OCI-LY1 (cell line): Measurements from ENCODE around the gene ARF6.

Experiments
- H2AFZ ChIP-seq: fragments of 200-600 bp; sonication (generic), shearing (Covaris generic); 2 replicates; pipeline ENCODE4 v1.6.0; 2014; ENCODE audit warnings: antibody characterized with exemption, mild to moderate bottlenecking, low read length
- H3F3A ChIP-seq: fragments of 200-600 bp; sonication (generic), shearing (Covaris generic); 2 replicates; pipeline ENCODE4 v1.6.0; 2014; ENCODE audit warnings: mild to moderate bottlenecking, antibody characterized with exemption, low read length, moderate library complexity; ENCODE audit not compliant: insufficient read depth
- H3K27ac ChIP-seq: fragments of 200-600 bp; sonication (generic); 2 replicates; pipeline ENCODE4 v1.5.1; 2014; ENCODE audit warnings: low read length, mixed run types, mild to moderate bottlenecking, low read depth; ENCODE audit not compliant: poor library complexity, severe bottlenecking
- H3K27me3 ChIP-seq: fragments of 200-600 bp; sonication (generic); 2 replicates; pipeline ENCODE4 v1.6.0; 2014; ENCODE audit warnings: antibody characterized with exemption, mild to moderate bottlenecking, low read length, moderate library complexity; ENCODE audit not compliant: insufficient read depth
- H3K36me3 ChIP-seq: fragments of 200-600 bp; sonication (generic); 2 replicates; pipeline ENCODE4 v1.6.1; 2014; ENCODE audit warnings: mild to moderate bottlenecking, antibody characterized with exemption, low read length, moderate library complexity, mixed read lengths; ENCODE audit not compliant: insufficient read depth
- H3K4me1 ChIP-seq: fragments of 200-600 bp; sonication (generic); 2 replicates; pipeline ENCODE4 v1.5.1; 2014; ENCODE audit warnings: mild to moderate bottlenecking, low read length, moderate library complexity; ENCODE audit not compliant: insufficient read depth, severe bottlenecking
- H3K4me2 ChIP-seq: fragments of 200-600 bp; sonication (generic), shearing (Covaris generic); 2 replicates; pipeline ENCODE4 v1.6.1; 2014; ENCODE audit warnings: low read length
- H3K4me3 ChIP-seq: fragments of 200-600 bp; sonication (generic); 2 replicates; pipeline ENCODE4 v1.5.1; 2014; ENCODE audit warnings: low read length, low read depth, mild to moderate bottlenecking, mixed read lengths; ENCODE audit not compliant: poor library complexity, severe bottlenecking
- H3K79me2 ChIP-seq: fragments of 200-600 bp; shearing (Covaris generic); 2 replicates; pipeline ENCODE4 v1.6.1; 2016; ENCODE audit warnings: mixed run types, low read length, mixed read lengths; ENCODE audit not compliant: insufficient read depth
- H3K9ac ChIP-seq: fragments of 200-600 bp; sonication (generic), shearing (Covaris generic); 2 replicates; pipeline ENCODE4 v1.6.1; 2014; ENCODE audit warnings: mild to moderate bottlenecking, low read length, mixed read lengths
- H3K9me2 ChIP-seq: fragments of 200-600 bp; sonication (generic), shearing (Covaris generic); 2 replicates; pipeline ENCODE4 v1.6.1; 2014; ENCODE audit warnings: low read depth, mild to moderate bottlenecking, low read length, mixed read lengths
- H3K9me3 ChIP-seq: fragments of 200-600 bp; shearing (Covaris generic); 2 replicates; pipeline ENCODE4 v1.6.1; 2014; ENCODE audit warnings: low read length, mixed read lengths
- H4K20me1 ChIP-seq: fragments of 200-600 bp; sonication (generic), shearing (Covaris generic); 2 replicates; pipeline ENCODE4 v1.6.0; 2016; ENCODE audit warnings: mild to moderate bottlenecking, low read length; ENCODE audit not compliant: insufficient read depth
- EZH2 ChIP-seq: fragments of 200-600 bp; sonication (generic), shearing (Covaris generic); IDR thresholded peaks from 2 replicates; pipeline ENCODE4 v1.8.0; 2017; ENCODE audit warnings: borderline replicate concordance, mixed run types, mild to moderate bottlenecking, antibody characterized with exemption, low read length, moderate library complexity, mixed read lengths
- TF ChIP-seq, protein P1 (sequence below): fragments of 200-600 bp; sonication (generic), shearing (Covaris generic); IDR thresholded peaks from 2 replicates; pipeline ENCODE4 v1.5.1; 2017; ENCODE audit warnings: mild to moderate bottlenecking, antibody characterized with exemption, low read length, moderate library complexity, mixed read lengths

ARF6 gene

DNA sequence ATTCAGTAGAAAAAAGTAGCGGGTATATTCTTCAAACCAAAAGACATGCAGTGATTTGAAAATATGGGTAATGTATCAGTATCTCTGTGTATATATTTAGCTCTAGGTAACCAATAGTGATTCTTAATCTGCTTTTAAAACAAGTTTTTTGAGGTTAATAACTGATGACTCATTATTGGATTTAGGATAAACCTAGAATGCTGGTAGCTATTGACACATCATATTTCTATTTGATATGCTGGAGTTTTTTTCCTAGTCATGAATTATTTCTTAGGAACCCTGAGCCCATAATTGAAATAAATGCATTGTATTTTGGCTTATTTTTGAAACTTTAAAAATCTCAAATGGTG, 15.5 kb downstream of the ARF6 start:
- Histone ChIP-seq H3K4me2 (no peak overlapping the region), H3K9me3 (no peaks in the 10 kb centered on the region), H3F3A (no peaks in the 10 kb centered on the region), H3K9me2 (no peaks in the 10 kb centered on the region), H3K27me3 (no peaks in the 10 kb centered on the region), H3K36me3 (no peaks in the 10 kb centered on the region), H3K4me1 (peaks cover 30% of the 10 kb centered on the region), H3K9ac (no peak overlapping the region), H3K79me2 (no peaks in the 10 kb centered on the region), H2AFZ (no peak overlapping the region), H4K20me1 (no peaks in the 10 kb centered on the region), H3K4me3 (no peak overlapping the region), H3K27ac (no peak overlapping the region)
- TF ChIP-seq, protein P1, sequence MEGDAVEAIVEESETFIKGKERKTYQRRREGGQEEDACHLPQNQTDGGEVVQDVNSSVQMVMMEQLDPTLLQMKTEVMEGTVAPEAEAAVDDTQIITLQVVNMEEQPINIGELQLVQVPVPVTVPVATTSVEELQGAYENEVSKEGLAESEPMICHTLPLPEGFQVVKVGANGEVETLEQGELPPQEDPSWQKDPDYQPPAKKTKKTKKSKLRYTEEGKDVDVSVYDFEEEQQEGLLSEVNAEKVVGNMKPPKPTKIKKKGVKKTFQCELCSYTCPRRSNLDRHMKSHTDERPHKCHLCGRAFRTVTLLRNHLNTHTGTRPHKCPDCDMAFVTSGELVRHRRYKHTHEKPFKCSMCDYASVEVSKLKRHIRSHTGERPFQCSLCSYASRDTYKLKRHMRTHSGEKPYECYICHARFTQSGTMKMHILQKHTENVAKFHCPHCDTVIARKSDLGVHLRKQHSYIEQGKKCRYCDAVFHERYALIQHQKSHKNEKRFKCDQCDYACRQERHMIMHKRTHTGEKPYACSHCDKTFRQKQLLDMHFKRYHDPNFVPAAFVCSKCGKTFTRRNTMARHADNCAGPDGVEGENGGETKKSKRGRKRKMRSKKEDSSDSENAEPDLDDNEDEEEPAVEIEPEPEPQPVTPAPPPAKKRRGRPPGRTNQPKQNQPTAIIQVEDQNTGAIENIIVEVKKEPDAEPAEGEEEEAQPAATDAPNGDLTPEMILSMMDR = no peak
- TF ChIP-seq EZH2 = no peak

DNA sequence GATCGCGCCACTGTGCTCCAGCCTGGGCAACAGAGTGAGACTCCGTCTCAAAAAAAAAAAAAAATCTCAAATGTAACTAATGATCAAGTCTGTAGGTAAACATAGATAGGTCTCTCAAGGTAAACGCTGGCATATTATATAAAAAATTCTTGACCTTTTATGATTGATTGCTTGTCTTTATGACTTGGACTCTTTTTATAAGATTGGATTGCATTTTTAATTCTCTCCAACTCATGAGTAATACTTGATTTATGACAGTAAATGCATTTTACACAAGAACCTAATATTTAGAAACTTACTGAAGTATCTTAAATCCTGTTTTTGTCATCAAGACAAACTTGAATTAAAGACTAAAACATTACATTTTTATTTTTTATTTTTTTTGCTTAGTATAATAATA, 16.1 kb downstream of the ARF6 start:
- H3K4me3 ChIP-seq = no peak overlapping the region
- no peaks in the 10 kb centered on the region for H4K20me1 ChIP-seq
- no peak overlapping the region for H3K27ac ChIP-seq
- H3K9me2 ChIP-seq = no peaks in the 10 kb centered on the region
- no peak overlapping the region for H3K4me2 ChIP-seq
- no peaks in the 10 kb centered on the region for H3K79me2 ChIP-seq
- H3K27me3 ChIP-seq = no peaks in the 10 kb centered on the region
- H3K4me1 ChIP-seq = peaks cover 30% of the 10 kb centered on the region
- H2AFZ ChIP-seq = no peak overlapping the region
- TF ChIP-seq, protein P1 = no peak
- TF ChIP-seq EZH2 = no peak
- no peaks in the 10 kb centered on the region for H3F3A ChIP-seq
- no peaks in the 10 kb centered on the region for H3K9me3 ChIP-seq
- H3K9ac ChIP-seq = no peak overlapping the region
- H3K36me3 ChIP-seq = no peaks in the 10 kb centered on the region

DNA sequence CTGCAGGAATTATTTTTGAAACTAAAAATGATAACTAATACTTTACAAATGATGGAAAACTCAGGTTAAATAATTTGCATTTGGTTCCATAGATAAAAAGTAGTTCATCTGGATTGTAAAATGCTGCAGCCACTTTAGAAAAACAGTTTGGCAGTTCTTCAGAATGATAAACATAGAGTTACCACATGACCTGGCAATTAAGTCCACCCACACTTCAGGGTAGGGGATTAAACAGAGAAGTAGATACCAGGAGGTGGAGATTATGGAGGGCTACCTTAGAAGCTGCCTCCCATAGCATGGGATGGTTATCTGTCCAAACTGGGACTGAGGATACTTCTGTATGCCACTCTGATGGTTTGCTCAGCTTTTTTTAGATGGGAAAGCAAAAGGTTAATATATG, 22.2 kb downstream of the ARF6 start:
- Histone ChIP-seq H3K9me2 (no peaks in the 10 kb centered on the region), H3K27me3 (no peaks in the 10 kb centered on the region), H3K4me2 (no peak overlapping the region), H3K79me2 (no peaks in the 10 kb centered on the region), H3K9ac (no peak overlapping the region), H2AFZ (0 out of 2 replicates have a peak overlapping the region, but pooled peaks have one; percentile 5), H3K36me3 (no peaks in the 10 kb centered on the region), H3F3A (no peaks in the 10 kb centered on the region), H3K27ac (no peak overlapping the region), H3K9me3 (no peaks in the 10 kb centered on the region), H3K4me3 (no peak overlapping the region), H3K4me1 (peaks cover 11% of the 10 kb centered on the region), H4K20me1 (no peaks in the 10 kb centered on the region)
- TF ChIP-seq, protein P1 = no peak
- TF ChIP-seq EZH2 = no peak
